Activated CD8-positive, alpha-beta memory T cell treated with anti-CD3 and anti-CD28 coated beads, Interleukin-2, amount 10 ng/mL, durations not matched to agents 7 days and 5 days (primary cell): ENCODE data around the gene RAMP3. TPM values are rescaled to one million over a fixed set of nuclear protein-coding genes. Genes with fewer than 3 reads are reported as not detected.

Experiments used
- ATAC-seq: fragments of 150-1000 bp; cut with Tn5 transposase; one replicate; pipeline ENCODE4 v1.10.0; 2021; ENCODE audit warnings: moderate library complexity
- CTCF ChIA-PET: fragments of 350-600 bp; sonication (Branson Sonifier 250); formaldehyde crosslinking; loops from one replicate; lab custom pipeline; 2021; ENCODE audit warnings: antibody characterized with exemption; lab: Charles Lee
- DNase-seq: peaks from one replicate; pipeline ENCODE4 v3.0.0-alpha.2; 2020
- H3K27ac Mint-ChIP-seq: one replicate; pipeline ENCODE4 v1.8.0; 2021; ENCODE audit warnings: mild to moderate bottlenecking, mixed read lengths
- H3K27me3 Mint-ChIP-seq: one replicate; pipeline ENCODE4 v1.8.0; 2021; ENCODE audit warnings: mixed read lengths
- H3K36me3 Mint-ChIP-seq: one replicate; pipeline ENCODE4 v1.8.0; 2021; ENCODE audit warnings: mild to moderate bottlenecking, mixed read lengths
- H3K4me1 Mint-ChIP-seq: one replicate; pipeline ENCODE4 v1.8.0; 2021; ENCODE audit warnings: mixed read lengths
- H3K4me3 Mint-ChIP-seq: one replicate; pipeline ENCODE4 v1.8.0; 2021; ENCODE audit warnings: mild to moderate bottlenecking, moderate library complexity, mixed read lengths
- H3K9me3 Mint-ChIP-seq: one replicate; pipeline ENCODE4 v1.8.0; 2022; ENCODE audit warnings: low read depth, mixed read lengths
- total RNA-seq, 2 experiments: library from RNA; stranded (reverse); gene quantifications; one replicate each; pipeline ENCODE4 v1.2.3, GENCODE V29; 2021

The RAMP3 gene
- total RNA-seq, 2 experiments from 2014 or later: not detected

GRCh38 chr7:45187946-45188411 is 30.4 kb downstream of the RAMP3 start:
- H3K9me3 Mint-ChIP-seq: peaks cover 5% of the 10 kb centered on the region
- peaks cover 4% of the 10 kb centered on the region for H3K4me1 Mint-ChIP-seq
- peak; percentile 23 for DNase-seq

GRCh38 chr7:45188736-45189135 is 31.1 kb downstream of the RAMP3 start:
- CTCF ChIA-PET: no interaction called here
- Mint-ChIP-seq H3K36me3 (peaks cover 6% of the 10 kb centered on the region), H3K4me1 (peaks cover 5% of the 10 kb centered on the region), H3K4me3 (no peak overlapping the region), H3K27ac (no peak overlapping the region), H3K27me3 (peaks cover 17% of the 10 kb centered on the region), H3K9me3 (peaks cover 5% of the 10 kb centered on the region)
- peak; percentile 18 for DNase-seq
- no peak for ATAC-seq

More at GRCh38 chr7:45187946-45188411, 30.4 kb downstream of the RAMP3 start:
- Mint-ChIP-seq H3K36me3 (peaks cover 6% of the 10 kb centered on the region), H3K27me3 (peaks cover 17% of the 10 kb centered on the region), H3K27ac (no peak overlapping the region), H3K4me3 (no peak overlapping the region)
- no peak for ATAC-seq
- CTCF ChIA-PET: no interaction called here

GRCh38 chr7:45189151-45189970 is 31.8 kb downstream of the RAMP3 start:
- DNase-seq (peak; percentile 36), ATAC-seq (no peak)
- peaks cover 5% of the 10 kb centered on the region for H3K9me3 Mint-ChIP-seq
- no peak overlapping the region for H3K27ac Mint-ChIP-seq
- H3K27me3 Mint-ChIP-seq: peaks cover 17% of the 10 kb centered on the region
- peaks cover 6% of the 10 kb centered on the region for H3K36me3 Mint-ChIP-seq
- H3K4me3 Mint-ChIP-seq: no peak overlapping the region
- CTCF ChIA-PET: no interaction called here
- H3K4me1 Mint-ChIP-seq: peaks cover 5% of the 10 kb centered on the region

- CTCF ChIA-PET: no interaction called here
- peaks cover 9% of the 10 kb centered on the region for H3K4me1 Mint-ChIP-seq
- H3K4me3 Mint-ChIP-seq: no peak overlapping the region
- H3K27ac Mint-ChIP-seq: no peak overlapping the region
- H3K9me3 Mint-ChIP-seq: peaks cover 5% of the 10 kb centered on the region
- peaks cover 19% of the 10 kb centered on the region for H3K27me3 Mint-ChIP-seq
- no peak for ATAC-seq
- peaks cover 6% of the 10 kb centered on the region for H3K36me3 Mint-ChIP-seq
- no peak for DNase-seq
Observed at GRCh38 chr7:45190406-45191165, 33.0 kb downstream of the RAMP3 start.

- Mint-ChIP-seq H3K27ac (no peak overlapping the region), H3K27me3 (peaks cover 19% of the 10 kb centered on the region), H3K9me3 (peaks cover 5% of the 10 kb centered on the region), H3K4me1 (peaks cover 16% of the 10 kb centered on the region), H3K36me3 (peaks cover 6% of the 10 kb centered on the region), H3K4me3 (no peak overlapping the region)
- CTCF ChIA-PET: no interaction called here
- ATAC-seq (no peak), DNase-seq (no peak)
Observed at GRCh38 chr7:45191396-45191795, 33.8 kb downstream of the RAMP3 start.

GRCh38 chr7:45192621-45193041 is 35.0 kb downstream of the RAMP3 start:
- CTCF ChIA-PET: no interaction called here
- peaks cover 6% of the 10 kb centered on the region for H3K36me3 Mint-ChIP-seq
- H3K4me3 Mint-ChIP-seq: no peak overlapping the region
- peaks cover 5% of the 10 kb centered on the region for H3K9me3 Mint-ChIP-seq
- peaks cover 25% of the 10 kb centered on the region for H3K4me1 Mint-ChIP-seq
- no peak overlapping the region for H3K27ac Mint-ChIP-seq
- DNase-seq (no peak), ATAC-seq (no peak)
- H3K27me3 Mint-ChIP-seq: peaks cover 21% of the 10 kb centered on the region

GRCh38 chr7:45193828-45194227 is 36.2 kb downstream of the RAMP3 start:
- Mint-ChIP-seq H3K27me3 (peaks cover 24% of the 10 kb centered on the region), H3K36me3 (peaks cover 6% of the 10 kb centered on the region), H3K9me3 (peaks cover 5% of the 10 kb centered on the region), H3K4me1 (peaks cover 28% of the 10 kb centered on the region), H3K4me3 (no peak overlapping the region), H3K27ac (no peak overlapping the region)
- ATAC-seq (no peak), DNase-seq (no peak)
- CTCF ChIA-PET: no interaction called here

GRCh38 chr7:45196374-45196773 is 38.8 kb downstream of the RAMP3 start:
- no peak overlapping the region for H3K27ac Mint-ChIP-seq
- peaks cover 5% of the 10 kb centered on the region for H3K9me3 Mint-ChIP-seq
- peaks cover 6% of the 10 kb centered on the region for H3K36me3 Mint-ChIP-seq
- no peak overlapping the region for H3K4me3 Mint-ChIP-seq
- ATAC-seq (peak; percentile 94), DNase-seq (peak; percentile 80)
- peaks cover 45% of the 10 kb centered on the region for H3K4me1 Mint-ChIP-seq
- CTCF ChIA-PET: interaction anchor here (1.4 to 1.8 kb wide), 2 partner anchors 60 to 64 kb away, joined by 3 to 6 read pairs; no protein-coding TSS in a partner anchor
- peaks cover 25% of the 10 kb centered on the region for H3K27me3 Mint-ChIP-seq

- DNase-seq: no peak
- Mint-ChIP-seq H3K36me3 (peaks cover 5% of the 10 kb centered on the region), H3K27me3 (peaks cover 16% of the 10 kb centered on the region), H3K9me3 (peaks cover 3% of the 10 kb centered on the region), H3K4me1 (peaks cover 45% of the 10 kb centered on the region), H3K27ac (no peak overlapping the region), H3K4me3 (no peak overlapping the region)
- CTCF ChIA-PET: interaction anchor here (1.8 kb wide), 1 partner anchor 63 kb away, joined by 6 read pairs; no protein-coding TSS in a partner anchor
- no peak for ATAC-seq
Observed at GRCh38 chr7:45197461-45197860, 39.9 kb downstream of the RAMP3 start.

- DNase-seq (no peak), ATAC-seq (no peak)
- H3K9me3 Mint-ChIP-seq: no peaks in the 10 kb centered on the region
- H3K36me3 Mint-ChIP-seq: peaks cover 5% of the 10 kb centered on the region
- H3K4me3 Mint-ChIP-seq: no peak overlapping the region
- H3K4me1 Mint-ChIP-seq: peaks cover 51% of the 10 kb centered on the region
- peaks cover 10% of the 10 kb centered on the region for H3K27me3 Mint-ChIP-seq
- CTCF ChIA-PET: interaction anchor here (1.9 kb wide), 1 partner anchor 62 kb away, joined by 4 read pairs; no protein-coding TSS in a partner anchor
- no peak overlapping the region for H3K27ac Mint-ChIP-seq
Observed at GRCh38 chr7:45198986-45199385, 41.4 kb downstream of the RAMP3 start.

GRCh38 chr7:45199506-45199905 is 41.9 kb downstream of the RAMP3 start:
- no peaks in the 10 kb centered on the region for H3K9me3 Mint-ChIP-seq
- H3K27ac Mint-ChIP-seq: no peak overlapping the region
- peaks cover 10% of the 10 kb centered on the region for H3K27me3 Mint-ChIP-seq
- no peak for ATAC-seq
- H3K4me3 Mint-ChIP-seq: no peak overlapping the region
- peaks cover 5% of the 10 kb centered on the region for H3K36me3 Mint-ChIP-seq
- CTCF ChIA-PET: interaction anchor here (1.3 to 1.9 kb wide), 2 partner anchors 11 to 61 kb away, joined by 4 read pairs; no protein-coding TSS in a partner anchor
- H3K4me1 Mint-ChIP-seq: peaks cover 56% of the 10 kb centered on the region
- no peak for DNase-seq

- Mint-ChIP-seq H3K27me3 (peaks cover 15% of the 10 kb centered on the region), H3K4me3 (no peak overlapping the region), H3K4me1 (peaks cover 49% of the 10 kb centered on the region), H3K9me3 (no peaks in the 10 kb centered on the region), H3K36me3 (peaks cover 11% of the 10 kb centered on the region), H3K27ac (no peak overlapping the region)
- ATAC-seq: no peak
- DNase-seq: no peak
- CTCF ChIA-PET: no interaction called here
Observed at GRCh38 chr7:45202625-45203024, 45.0 kb downstream of the RAMP3 start.

- H3K27me3 Mint-ChIP-seq: peaks cover 16% of the 10 kb centered on the region
- peaks cover 48% of the 10 kb centered on the region for H3K4me1 Mint-ChIP-seq
- H3K27ac Mint-ChIP-seq: peak overlapping the region; percentile 84
- H3K4me3 Mint-ChIP-seq: no peak overlapping the region
- ATAC-seq (no peak), DNase-seq (no peak)
- CTCF ChIA-PET: no interaction called here
- peaks cover 11% of the 10 kb centered on the region for H3K36me3 Mint-ChIP-seq
- no peaks in the 10 kb centered on the region for H3K9me3 Mint-ChIP-seq
Observed at GRCh38 chr7:45203036-45203435, 45.4 kb downstream of the RAMP3 start.
